MM.1S (cell line): ENCODE data around the gene FAM180A.

ENCODE experiments used
- EZH2 ChIP-seq: fragments of 300-600 bp; sonication (generic); optimal IDR thresholded peaks from 2 replicates; pipeline ENCODE3; 2017; ENCODE audit warnings: low read depth, mild to moderate bottlenecking, antibody characterized with exemption, low read length, mixed read lengths
- TF ChIP-seq, protein P1 (sequence below): fragments of 300-600 bp; sonication (generic); IDR thresholded peaks from 2 replicates; pipeline ENCODE4 v1.5.1; 2016; ENCODE audit warnings: antibody characterized with exemption, low read length, mixed read lengths

DNA sequence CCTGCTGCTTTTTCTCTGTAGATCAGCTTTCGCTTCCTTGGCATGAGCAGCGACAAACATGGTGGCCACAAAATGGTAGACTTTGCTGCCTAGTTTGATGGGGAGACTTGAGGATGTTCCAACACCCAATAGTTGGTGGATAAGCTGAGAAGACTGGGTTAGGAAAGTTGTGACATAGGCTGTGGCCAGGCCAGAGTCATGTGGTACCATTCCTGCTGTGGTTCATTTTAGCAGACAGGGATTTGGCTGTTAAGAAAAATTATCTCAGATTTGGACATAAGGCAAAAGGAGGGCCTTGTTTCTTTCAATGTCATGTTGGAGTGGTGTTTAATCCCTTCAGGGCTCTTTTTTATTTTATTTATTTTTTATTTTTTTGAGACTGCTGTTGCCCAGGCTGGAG, 26.6 kb upstream of the FAM180A start:
- no peak for TF ChIP-seq EZH2
- TF ChIP-seq, protein P1, sequence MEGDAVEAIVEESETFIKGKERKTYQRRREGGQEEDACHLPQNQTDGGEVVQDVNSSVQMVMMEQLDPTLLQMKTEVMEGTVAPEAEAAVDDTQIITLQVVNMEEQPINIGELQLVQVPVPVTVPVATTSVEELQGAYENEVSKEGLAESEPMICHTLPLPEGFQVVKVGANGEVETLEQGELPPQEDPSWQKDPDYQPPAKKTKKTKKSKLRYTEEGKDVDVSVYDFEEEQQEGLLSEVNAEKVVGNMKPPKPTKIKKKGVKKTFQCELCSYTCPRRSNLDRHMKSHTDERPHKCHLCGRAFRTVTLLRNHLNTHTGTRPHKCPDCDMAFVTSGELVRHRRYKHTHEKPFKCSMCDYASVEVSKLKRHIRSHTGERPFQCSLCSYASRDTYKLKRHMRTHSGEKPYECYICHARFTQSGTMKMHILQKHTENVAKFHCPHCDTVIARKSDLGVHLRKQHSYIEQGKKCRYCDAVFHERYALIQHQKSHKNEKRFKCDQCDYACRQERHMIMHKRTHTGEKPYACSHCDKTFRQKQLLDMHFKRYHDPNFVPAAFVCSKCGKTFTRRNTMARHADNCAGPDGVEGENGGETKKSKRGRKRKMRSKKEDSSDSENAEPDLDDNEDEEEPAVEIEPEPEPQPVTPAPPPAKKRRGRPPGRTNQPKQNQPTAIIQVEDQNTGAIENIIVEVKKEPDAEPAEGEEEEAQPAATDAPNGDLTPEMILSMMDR, result no peak
